ENCODE results near the gene ROCK2. TPM values are rescaled to one million over a fixed set of nuclear protein-coding genes. Genes with fewer than 3 reads are reported as not detected.

ROCK2 gene
- total and polyA plus RNA-seq, 2 donors (not counting 1 experiment from before 2014, with no cell fraction given), result 2.3 to 30.2 TPM

DNA sequence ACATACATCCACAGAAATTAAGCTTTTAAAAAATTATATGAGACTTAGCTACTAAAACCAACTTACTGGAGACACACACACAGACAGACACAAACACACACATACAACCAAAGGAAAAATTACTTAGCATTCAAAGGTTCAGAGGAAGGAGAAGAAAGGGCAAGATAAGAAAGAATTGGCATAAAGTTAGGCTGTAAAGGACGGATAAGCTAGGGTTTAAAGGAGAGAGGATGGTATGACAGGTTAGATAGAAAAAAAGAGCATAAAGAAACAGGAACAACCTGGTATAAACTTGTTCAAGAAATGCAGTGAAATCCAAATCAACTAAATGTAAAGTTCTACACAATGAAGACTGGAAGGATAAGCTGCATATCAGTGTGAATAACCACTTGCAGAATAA, 115.7 kb downstream of the ROCK2 start:
- Histone ChIP-seq H3K36me3 (replicated peaks in 1 of 2; ENCODE audit: control extremely low read depth in 1 of 2, control insufficient read depth in 1 of 2, extremely low read depth in 1 of 2, insufficient read depth in 2 of 2, low read length in 1 of 2) (peaks cover 0 to 3% of the 10 kb centered on the region in 2 experiments), H3K9me3 (ENCODE audit: control extremely low read depth in 1 of 3, control insufficient read depth in 2 of 3, insufficient read depth in 1 of 3, low read length in 2 of 3) (no peaks in the 10 kb centered on the region), H4K20me1 (ENCODE audit: control insufficient read depth, insufficient read depth, low read length, poor library complexity, severe bottlenecking) (no peaks in the 10 kb centered on the region), H3K79me2 (ENCODE audit: control insufficient read depth, insufficient read depth, low read length) (no peaks in the 10 kb centered on the region), H3K4me1 (ENCODE audit: control insufficient read depth in 2 of 2, insufficient read depth in 2 of 2, low read length in 2 of 2) (no peaks in the 10 kb centered on the region), H3K9ac (ENCODE audit: low read length) (no peak overlapping the region), H3K27ac (ENCODE audit: low read length in 2 of 2) (no peak overlapping the region), H2AFZ (ENCODE audit: insufficient read depth, low read depth, low read length, poor library complexity, severe bottlenecking) (no peak overlapping the region), H3K27me3 (replicated peaks in 1 of 4; ENCODE audit: control extremely low read depth in 1 of 4, control insufficient read depth in 3 of 4, insufficient read depth in 4 of 4, low read length in 3 of 4) (no peaks in the 10 kb centered on the region), H3K4me2 (replicated peaks; ENCODE audit: low read depth, low read length, poor library complexity, severe bottlenecking) (no peak overlapping the region), H3K4me3 (ENCODE audit: control extremely low read depth in 1 of 5, extremely low read depth in 1 of 5, insufficient read depth in 1 of 5, low read depth in 2 of 5, low read length in 4 of 5) (no peak overlapping the region)
- H3K4me1 Mint-ChIP-seq, result peaks cover 4% of the 10 kb centered on the region
- H3K4me3 Mint-ChIP-seq, result no peak overlapping the region
- no peak overlapping the region for H3K27ac Mint-ChIP-seq
- CTCF ChIA-PET, result interaction anchor here (1.0 kb wide), 1 partner anchor 96 kb away, joined by 3 read pairs; a partner anchor contains a TSS
- DNase-seq, result no peak
- no CpG with 5 or more reads among the region's 1 CpG for WGBS (ENCODE audit: insufficient coverage)
- ATAC-seq (ENCODE audit: low read depth), result no peak
- H3K9me3 Mint-ChIP-seq (ENCODE audit: insufficient read depth), result no peaks in the 10 kb centered on the region
- no peaks in the 10 kb centered on the region for H3K27me3 Mint-ChIP-seq
- POLR2A ChIA-PET, result no interaction called here
- intact Hi-C loops (cut with micrococcal nuclease), result no loop called here
- TF ChIP-seq EZH2 (IDR thresholded peaks at IDR 0.05; ENCODE audit: borderline replicate concordance, insufficient read depth, low read depth, low read length, poor library complexity, severe bottlenecking), result no peak
- TF ChIP-seq, protein P1, sequence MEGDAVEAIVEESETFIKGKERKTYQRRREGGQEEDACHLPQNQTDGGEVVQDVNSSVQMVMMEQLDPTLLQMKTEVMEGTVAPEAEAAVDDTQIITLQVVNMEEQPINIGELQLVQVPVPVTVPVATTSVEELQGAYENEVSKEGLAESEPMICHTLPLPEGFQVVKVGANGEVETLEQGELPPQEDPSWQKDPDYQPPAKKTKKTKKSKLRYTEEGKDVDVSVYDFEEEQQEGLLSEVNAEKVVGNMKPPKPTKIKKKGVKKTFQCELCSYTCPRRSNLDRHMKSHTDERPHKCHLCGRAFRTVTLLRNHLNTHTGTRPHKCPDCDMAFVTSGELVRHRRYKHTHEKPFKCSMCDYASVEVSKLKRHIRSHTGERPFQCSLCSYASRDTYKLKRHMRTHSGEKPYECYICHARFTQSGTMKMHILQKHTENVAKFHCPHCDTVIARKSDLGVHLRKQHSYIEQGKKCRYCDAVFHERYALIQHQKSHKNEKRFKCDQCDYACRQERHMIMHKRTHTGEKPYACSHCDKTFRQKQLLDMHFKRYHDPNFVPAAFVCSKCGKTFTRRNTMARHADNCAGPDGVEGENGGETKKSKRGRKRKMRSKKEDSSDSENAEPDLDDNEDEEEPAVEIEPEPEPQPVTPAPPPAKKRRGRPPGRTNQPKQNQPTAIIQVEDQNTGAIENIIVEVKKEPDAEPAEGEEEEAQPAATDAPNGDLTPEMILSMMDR (IDR thresholded peaks at IDR 0.05), result no peak

DNA sequence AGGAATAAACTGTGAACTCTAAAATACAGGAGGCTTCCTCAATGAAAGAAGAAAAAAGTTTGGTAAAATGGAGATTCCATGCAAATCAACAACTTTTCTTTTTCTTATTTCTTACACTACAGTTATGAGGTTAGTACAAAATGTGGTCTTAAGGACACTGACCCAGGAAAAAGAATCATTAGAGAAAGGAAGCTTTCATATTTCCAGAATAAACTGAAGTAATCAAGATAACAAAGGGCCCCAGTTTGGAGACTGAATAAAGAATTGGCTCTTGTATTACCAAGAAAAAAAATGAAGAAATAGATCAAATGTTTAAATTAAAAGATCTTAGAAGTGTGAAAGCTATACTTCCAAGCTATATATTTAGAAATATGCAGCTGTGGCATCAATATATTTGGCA, 116.8 kb downstream of the ROCK2 start:
- H3K27me3 ChIP-seq (replicated peaks in 1 of 4; ENCODE audit: control extremely low read depth in 1 of 4, control insufficient read depth in 3 of 4, insufficient read depth in 4 of 4, low read length in 3 of 4), result no peaks in the 10 kb centered on the region
- TF ChIP-seq EZH2 (IDR thresholded peaks at IDR 0.05; ENCODE audit: borderline replicate concordance, insufficient read depth, low read depth, low read length, poor library complexity, severe bottlenecking), result no peak
- TF ChIP-seq, protein P1 (IDR thresholded peaks at IDR 0.05), result no peak
- no peak overlapping the region for H3K9ac ChIP-seq (ENCODE audit: low read length)
- peaks cover 3 to 7% of the 10 kb centered on the region in 2 experiments for H3K36me3 ChIP-seq (replicated peaks in 1 of 2; ENCODE audit: control extremely low read depth in 1 of 2, control insufficient read depth in 1 of 2, extremely low read depth in 1 of 2, insufficient read depth in 2 of 2, low read length in 1 of 2)
- H3K4me1 ChIP-seq (ENCODE audit: control insufficient read depth in 2 of 2, insufficient read depth in 2 of 2, low read length in 2 of 2), result no peaks in the 10 kb centered on the region
- no peaks in the 10 kb centered on the region for H3K9me3 Mint-ChIP-seq (ENCODE audit: insufficient read depth)
- DNase-seq (no peak), ATAC-seq (ENCODE audit: low read depth) (no peak)
- H3K4me3 ChIP-seq (ENCODE audit: control extremely low read depth in 1 of 5, extremely low read depth in 1 of 5, insufficient read depth in 1 of 5, low read depth in 2 of 5, low read length in 4 of 5), result no peak overlapping the region
- POLR2A ChIA-PET, result no interaction called here
- H3K9me3 ChIP-seq (ENCODE audit: control extremely low read depth in 1 of 3, control insufficient read depth in 2 of 3, insufficient read depth in 1 of 3, low read length in 2 of 3), result no peaks in the 10 kb centered on the region
- no peak overlapping the region for H2AFZ ChIP-seq (ENCODE audit: insufficient read depth, low read depth, low read length, poor library complexity, severe bottlenecking)
- H3K4me1 Mint-ChIP-seq, result peaks cover 4% of the 10 kb centered on the region
- no peaks in the 10 kb centered on the region for H3K27me3 Mint-ChIP-seq
- no peak overlapping the region for H3K27ac Mint-ChIP-seq
- no peak overlapping the region for H3K4me2 ChIP-seq (replicated peaks; ENCODE audit: low read depth, low read length, poor library complexity, severe bottlenecking)
- no peak overlapping the region for H3K4me3 Mint-ChIP-seq
- H4K20me1 ChIP-seq (ENCODE audit: control insufficient read depth, insufficient read depth, low read length, poor library complexity, severe bottlenecking), result no peaks in the 10 kb centered on the region
- H3K79me2 ChIP-seq (ENCODE audit: control insufficient read depth, insufficient read depth, low read length), result no peaks in the 10 kb centered on the region
- no peak overlapping the region for H3K27ac ChIP-seq (ENCODE audit: low read length in 2 of 2)
- intact Hi-C loops (cut with micrococcal nuclease), result no loop called here
- CTCF ChIA-PET, result no interaction called here
